PFSK-1 (cell line): ENCODE results near the gene EPHB4.

ENCODE experiments used
- FOXP2 ChIP-seq: optimal IDR thresholded peaks from 2 replicates; pipeline ENCODE3; 2011; ENCODE audit warnings: borderline replicate concordance, control low read depth, inconsistent platforms; ENCODE audit not compliant: insufficient read depth; ENCODE audit errors: extremely low read length, extremely low read depth
- POLR2AphosphoS5 ChIP-seq: IDR thresholded peaks from 2 replicates; pipeline ENCODE4 v1.6.1; 2012; ENCODE audit warnings: low read depth, mild to moderate bottlenecking, control low read depth, low read length, moderate library complexity
- SIN3A ChIP-seq: IDR thresholded peaks from 2 replicates; pipeline ENCODE4 v1.6.1; 2012; ENCODE audit warnings: mild to moderate bottlenecking, low read length, moderate library complexity, borderline replicate concordance; ENCODE audit not compliant: insufficient read depth
- TAF1 ChIP-seq: IDR thresholded peaks from 2 replicates; pipeline ENCODE4 v1.6.1; 2012; ENCODE audit warnings: low read length, control low read depth, borderline replicate concordance; ENCODE audit not compliant: insufficient read depth
- TF ChIP-seq, protein P1 (sequence below), 2 experiments: IDR thresholded peaks; 2 replicates each; pipeline versions ENCODE4 v1.6.1 to v1.8.0; 2011 to 2012; ENCODE audit warnings: low read depth in 2 of 2, low read length in 2 of 2, control low read depth in 1 of 2, inconsistent platforms in 1 of 2, mild to moderate bottlenecking in 1 of 2, moderate library complexity in 1 of 2; ENCODE audit not compliant: insufficient read depth in 1 of 2

Gene EPHB4

GRCh38 chr7:100817097-100817496 lies 10.2 kb downstream of the EPHB4 start:
- TF ChIP-seq POLR2AphosphoS5 (no peak), FOXP2 (no peak), SIN3A (no peak), TAF1 (no peak)
- TF ChIP-seq, protein P1, sequence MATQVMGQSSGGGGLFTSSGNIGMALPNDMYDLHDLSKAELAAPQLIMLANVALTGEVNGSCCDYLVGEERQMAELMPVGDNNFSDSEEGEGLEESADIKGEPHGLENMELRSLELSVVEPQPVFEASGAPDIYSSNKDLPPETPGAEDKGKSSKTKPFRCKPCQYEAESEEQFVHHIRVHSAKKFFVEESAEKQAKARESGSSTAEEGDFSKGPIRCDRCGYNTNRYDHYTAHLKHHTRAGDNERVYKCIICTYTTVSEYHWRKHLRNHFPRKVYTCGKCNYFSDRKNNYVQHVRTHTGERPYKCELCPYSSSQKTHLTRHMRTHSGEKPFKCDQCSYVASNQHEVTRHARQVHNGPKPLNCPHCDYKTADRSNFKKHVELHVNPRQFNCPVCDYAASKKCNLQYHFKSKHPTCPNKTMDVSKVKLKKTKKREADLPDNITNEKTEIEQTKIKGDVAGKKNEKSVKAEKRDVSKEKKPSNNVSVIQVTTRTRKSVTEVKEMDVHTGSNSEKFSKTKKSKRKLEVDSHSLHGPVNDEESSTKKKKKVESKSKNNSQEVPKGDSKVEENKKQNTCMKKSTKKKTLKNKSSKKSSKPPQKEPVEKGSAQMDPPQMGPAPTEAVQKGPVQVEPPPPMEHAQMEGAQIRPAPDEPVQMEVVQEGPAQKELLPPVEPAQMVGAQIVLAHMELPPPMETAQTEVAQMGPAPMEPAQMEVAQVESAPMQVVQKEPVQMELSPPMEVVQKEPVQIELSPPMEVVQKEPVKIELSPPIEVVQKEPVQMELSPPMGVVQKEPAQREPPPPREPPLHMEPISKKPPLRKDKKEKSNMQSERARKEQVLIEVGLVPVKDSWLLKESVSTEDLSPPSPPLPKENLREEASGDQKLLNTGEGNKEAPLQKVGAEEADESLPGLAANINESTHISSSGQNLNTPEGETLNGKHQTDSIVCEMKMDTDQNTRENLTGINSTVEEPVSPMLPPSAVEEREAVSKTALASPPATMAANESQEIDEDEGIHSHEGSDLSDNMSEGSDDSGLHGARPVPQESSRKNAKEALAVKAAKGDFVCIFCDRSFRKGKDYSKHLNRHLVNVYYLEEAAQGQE (IDR thresholded peaks at IDR 0.05; ENCODE audit: insufficient read depth in 1 of 2, low read depth in 2 of 2, low read length in 2 of 2), result no peak

GRCh38 chr7:100812729-100813128 lies 14.6 kb downstream of the EPHB4 start:
- no peak for TF ChIP-seq SIN3A

DNA sequence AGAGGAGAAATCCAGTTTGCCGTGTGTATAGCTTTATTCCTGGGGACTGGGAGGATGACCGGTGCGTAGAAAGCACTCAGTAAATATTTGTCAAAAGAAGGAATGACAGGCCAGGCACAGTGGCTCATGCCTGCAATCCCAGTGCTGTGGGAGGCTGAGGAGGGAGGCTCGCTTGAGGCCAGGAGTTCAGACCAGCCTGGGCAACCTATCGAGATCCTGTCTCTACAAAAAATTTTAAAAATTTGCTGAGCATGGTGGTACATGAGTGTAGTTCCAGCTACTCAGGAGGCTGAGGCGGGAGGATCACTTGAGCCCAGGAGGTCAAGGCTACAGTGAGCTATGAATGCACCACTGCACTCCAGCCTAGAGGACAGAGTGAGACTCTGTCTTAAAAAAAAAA lies 15.8 kb downstream of the EPHB4 start:
- TF ChIP-seq TAF1, result no peak
- TF ChIP-seq POLR2AphosphoS5, result no peak
- no peak for TF ChIP-seq FOXP2
- no peak for TF ChIP-seq SIN3A
- TF ChIP-seq, protein P1 (IDR thresholded peaks at IDR 0.05; ENCODE audit: insufficient read depth in 1 of 2, low read depth in 2 of 2, low read length in 2 of 2), result no peak

GRCh38 chr7:100808354-100808875 lies 18.9 kb downstream of the EPHB4 start:
- TF ChIP-seq FOXP2, result no peak
- no peak for TF ChIP-seq POLR2AphosphoS5
- TF ChIP-seq, protein P1 (IDR thresholded peaks at IDR 0.05; ENCODE audit: insufficient read depth in 1 of 2, low read depth in 2 of 2, low read length in 2 of 2), result no peak

- TF ChIP-seq, protein P1 (IDR thresholded peaks at IDR 0.05; ENCODE audit: insufficient read depth in 1 of 2, low read depth in 2 of 2, low read length in 2 of 2), result no peak
- TF ChIP-seq SIN3A (no peak), TAF1 (no peak), FOXP2 (no peak), POLR2AphosphoS5 (no peak)
Measured at GRCh38 chr7:100806276-100806675, 21.0 kb downstream of the EPHB4 start.
